ENCODE results near the gene ZFAND6.

- no peak for TF ChIP-seq CTCF (IDR thresholded peaks at IDR 0.05; ENCODE audit: low read length)
- TF ChIP-seq EZH2 (IDR thresholded peaks at IDR 0.05; ENCODE audit: borderline replicate concordance, low read length), result no peak
Measured at GRCh38 chr15:80169768-80170357, 110.4 kb downstream of the ZFAND6 start.

All from OCI-LY1 (cell line).